Sigmoid colon (tissue), 4 donors: ENCODE data around the gene LCLAT1.

Experiments used
- CTCF ChIP-seq, 4 experiments: fragments of 450-650 bp in 3 of 4; fragments of 200-600 bp in 1 of 4; IDR thresholded peaks; one replicate each; pipeline ENCODE4 v1.5.1; 2016 to 2019; ENCODE audit warnings: antibody characterized with exemption in 4 of 4, mild to moderate bottlenecking in 3 of 4, moderate library complexity in 2 of 4
- POLR2A ChIP-seq, 2 donors: fragments of 450-650 bp; IDR thresholded peaks; one replicate each; pipeline ENCODE4 v1.6.1; 2016; ENCODE audit warnings: antibody characterized with exemption in 2 of 2, mild to moderate bottlenecking in 2 of 2, moderate library complexity in 2 of 2
- POLR2AphosphoS5 ChIP-seq, 4 donors: sonication (generic); formaldehyde crosslinking; IDR thresholded peaks; one replicate each; pipeline ENCODE4 v1.6.1; 2017; ENCODE audit warnings: antibody characterized with exemption in 4 of 4

DNA sequence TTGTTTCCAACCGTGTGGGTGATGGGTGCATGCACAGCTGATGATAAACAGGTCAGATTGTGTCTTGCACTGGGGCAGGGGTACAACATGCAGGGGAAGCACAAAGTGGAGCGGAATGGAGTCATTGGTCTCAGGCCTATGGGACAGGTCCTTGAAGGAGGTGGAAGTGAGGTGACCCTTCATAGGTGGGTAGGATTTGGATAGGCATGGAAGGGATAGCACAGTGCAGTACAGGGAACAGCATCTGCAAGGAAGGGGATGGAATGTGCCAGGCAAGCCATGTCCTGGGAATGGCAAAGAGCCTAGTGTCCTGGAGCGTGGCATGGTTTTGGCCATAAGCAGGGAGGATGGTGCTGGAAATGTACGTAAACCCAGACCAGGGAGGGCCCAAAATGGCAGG is 216.3 kb downstream of the LCLAT1 start:
- TF ChIP-seq CTCF (IDR thresholded peaks at IDR 0.05) (no peak), POLR2A (IDR thresholded peaks at IDR 0.05) (no peak), POLR2AphosphoS5 (IDR thresholded peaks at IDR 0.05) (no peak)
